Astrocyte of the cerebellum (primary cell): ENCODE measurements around the gene ZNF628.

ENCODE experiments used
- DNase-seq: peaks from one replicate; pipeline ENCODE4 v3.0.0-alpha.2; 2011; ENCODE audit warnings: low read depth
- H3K4me3 ChIP-seq: 2 replicates; pipeline ENCODE4 v1.5.1; 2011; ENCODE audit warnings: mild to moderate bottlenecking, low read depth, low read length, moderate library complexity
- CTCF ChIP-seq: IDR thresholded peaks from 2 replicates; pipeline ENCODE4 v1.5.1; 2012; ENCODE audit warnings: low read length, low read depth, moderate library complexity, mild to moderate bottlenecking; ENCODE audit errors: missing control alignments
- in situ Hi-C: cut with HindIII; loops from 2 replicates; pipeline ENCODE4 v1.10.0; 2017; ENCODE audit warnings: low sequenced_read_pairs

Gene ZNF628

GRCh38 chr19:55442372-55442961 lies 34.0 kb upstream of the ZNF628 start:
- DNase-seq: no peak
- H3K4me3 ChIP-seq: no peak overlapping the region
- no peak for TF ChIP-seq CTCF
- in situ Hi-C loops: no loop called here

DNA sequence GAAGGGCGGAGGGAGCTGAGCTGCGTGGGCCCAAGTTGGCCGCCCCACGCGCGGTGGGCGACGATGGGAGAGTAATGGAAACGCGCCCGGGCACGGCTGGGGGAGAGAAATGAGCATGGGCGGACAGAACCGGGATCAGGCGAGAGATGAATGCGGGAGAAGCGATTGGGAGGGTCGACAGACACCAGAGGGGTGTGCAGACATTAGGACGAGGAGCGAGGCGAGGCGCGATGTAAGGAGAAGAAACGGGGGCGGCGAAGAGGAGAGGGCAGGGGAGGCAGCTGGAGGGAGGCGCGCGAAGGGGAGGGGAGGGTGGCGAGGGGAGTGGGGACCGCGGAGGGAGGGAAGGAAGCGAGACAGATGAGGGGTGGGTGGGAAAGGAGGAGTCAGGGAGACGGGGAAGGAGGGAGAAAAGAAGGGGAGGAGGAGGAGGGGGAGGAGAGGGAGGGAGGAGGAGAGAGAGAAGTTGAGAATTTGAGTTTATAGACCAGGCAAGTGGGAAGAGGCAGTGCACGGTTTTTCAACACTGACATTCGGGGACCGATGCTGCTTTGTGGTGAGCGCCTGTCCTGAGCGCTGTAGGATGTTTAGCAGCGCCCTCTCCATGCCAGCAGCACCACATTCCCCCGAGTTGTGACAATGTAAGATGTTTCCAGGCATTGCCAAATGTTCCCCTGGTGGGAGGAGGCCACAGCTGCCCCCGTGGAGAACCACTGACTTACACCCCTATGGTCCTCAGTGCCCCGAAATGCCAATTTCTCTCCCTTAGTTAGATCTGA lies 33.2 kb upstream of the ZNF628 start, which contains the start of gene SHISA7:
Gene SHISA7, minus strand, starts transcription at position 256 of the 779 bp plus-strand sequence. CDS start 437 bp downstream, outside the sequence.
- no peak for DNase-seq
- in situ Hi-C loops: no loop called here
- TF ChIP-seq CTCF: no peak
- H3K4me3 ChIP-seq: no peak within 1 kb of the TSS

GRCh38 chr19:55443824-55444480 lies 32.5 kb upstream of the ZNF628 start:
- no peak overlapping the region for H3K4me3 ChIP-seq
- no peak for DNase-seq
- in situ Hi-C loops: no loop called here
- no peak for TF ChIP-seq CTCF

- no peak overlapping the region for H3K4me3 ChIP-seq
- no peak for TF ChIP-seq CTCF
- no peak for DNase-seq
- in situ Hi-C loops: no loop called here
These were observed 31.8 kb upstream of the ZNF628 start for GRCh38 chr19:55444646-55445045.

DNA sequence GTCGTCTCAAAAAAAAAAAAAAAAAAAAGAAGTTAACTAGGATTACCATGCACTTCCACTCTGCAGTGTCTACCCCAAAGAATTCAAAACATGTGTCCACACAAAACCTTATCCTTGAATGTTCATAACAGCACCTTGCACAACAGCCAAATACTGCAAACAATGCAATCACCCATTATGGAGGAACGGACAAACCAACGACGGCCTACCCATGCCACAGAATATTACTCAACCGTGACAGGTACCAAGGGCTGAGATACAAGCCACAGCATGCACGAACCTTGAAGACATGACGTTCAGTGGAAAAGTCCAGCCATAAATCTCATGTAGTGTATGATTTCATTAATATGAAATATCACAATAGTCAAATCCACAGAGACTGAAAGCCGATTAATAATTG lies 30.4 kb upstream of the ZNF628 start:
- H3K4me3 ChIP-seq: no peak overlapping the region

More for the DNA sequence above, 30.4 kb upstream of the ZNF628 start:
- in situ Hi-C loops: no loop called here
- DNase-seq: no peak
- no peak for TF ChIP-seq CTCF
